Uterus (tissue), 2 donors: ENCODE results near the gene PAN3.

Experiments
- CTCF ChIP-seq, 4 experiments: fragments of 200-600 bp in 2 of 4; fragments of 450-650 bp in 2 of 4; sonication (generic) in 2 of 4; IDR thresholded peaks; one replicate each; pipeline ENCODE4 v1.5.1; 2016 to 2019; ENCODE audit warnings: antibody characterized with exemption in 4 of 4, mild to moderate bottlenecking in 2 of 4, moderate library complexity in 1 of 4
- POLR2A ChIP-seq, 2 donors: fragments of 450-650 bp; IDR thresholded peaks; one replicate each; pipeline ENCODE4 v1.6.1; 2016; ENCODE audit warnings: antibody characterized with exemption in 2 of 2, mild to moderate bottlenecking in 1 of 2, moderate library complexity in 1 of 2

- TF ChIP-seq CTCF (IDR thresholded peaks at IDR 0.05) (no peak), POLR2A (IDR thresholded peaks at IDR 0.05) (no peak)
Measured at GRCh38 chr13:28283600-28283999, 145.3 kb downstream of the PAN3 start.
